ENCODE measurements around the gene NSDHL. TPM values are rescaled to one million over a fixed set of nuclear protein-coding genes. Genes with fewer than 3 reads are reported as not detected.

Gene NSDHL
- total RNA-seq, 2 donors from 2014 or later = 3.4 to 20.1 TPM

- DNase-seq = no peak
- H3K9me3 ChIP-seq = no peaks in the 10 kb centered on the region
- no peak for TF ChIP-seq CTCF (IDR thresholded peaks at IDR 0.05)
- TF ChIP-seq POLR2A (IDR thresholded peaks at IDR 0.05) = no peak
- intact Hi-C loops (cut with DNase I) = no loop called here
- H3K4me1 ChIP-seq = no peaks in the 10 kb centered on the region
- no peak for ATAC-seq
- no peaks in the 10 kb centered on the region for H3K27me3 ChIP-seq
- no peak overlapping the region for H3K27ac ChIP-seq
- H3K4me3 ChIP-seq = no peak overlapping the region
- H3K36me3 ChIP-seq (replicated peaks in 1 of 2; ENCODE audit: insufficient read depth in 1 of 2, low read depth in 2 of 2) = no peaks in the 10 kb centered on the region
- 86 to 93% methylated on average over 5 of the region's 5 CpGs for WGBS, 2 donors
These were observed 13.0 kb downstream of the NSDHL start for GRCh38 chrX:152843852-152844251.

- DNase-seq (no peak), ATAC-seq (no peak)
- Histone ChIP-seq H3K4me1 (no peaks in the 10 kb centered on the region), H3K36me3 (replicated peaks in 1 of 2; ENCODE audit: insufficient read depth in 1 of 2, low read depth in 2 of 2) (no peaks in the 10 kb centered on the region), H3K27me3 (no peaks in the 10 kb centered on the region), H3K9me3 (no peaks in the 10 kb centered on the region), H3K4me3 (no peak overlapping the region), H3K27ac (no peak overlapping the region)
- TF ChIP-seq POLR2A (IDR thresholded peaks at IDR 0.05) (no peak), CTCF (IDR thresholded peaks at IDR 0.05) (no peak)
- WGBS, 2 donors = 87% methylated on average over 5 of the region's 6 CpGs; no CpG with 5 or more reads in 1 of the 2 donors
- intact Hi-C loops (cut with DNase I) = no loop called here
These were observed 13.4 kb downstream of the NSDHL start for GRCh38 chrX:152844256-152844655.

GRCh38 chrX:152845618-152846240, 14.9 kb downstream of the NSDHL start:
- 91 to 97% methylated on average over 7 to 17 of the region's 17 CpGs for WGBS, 2 donors
- no peak for ATAC-seq
- H3K27me3 ChIP-seq = no peaks in the 10 kb centered on the region

DNA sequence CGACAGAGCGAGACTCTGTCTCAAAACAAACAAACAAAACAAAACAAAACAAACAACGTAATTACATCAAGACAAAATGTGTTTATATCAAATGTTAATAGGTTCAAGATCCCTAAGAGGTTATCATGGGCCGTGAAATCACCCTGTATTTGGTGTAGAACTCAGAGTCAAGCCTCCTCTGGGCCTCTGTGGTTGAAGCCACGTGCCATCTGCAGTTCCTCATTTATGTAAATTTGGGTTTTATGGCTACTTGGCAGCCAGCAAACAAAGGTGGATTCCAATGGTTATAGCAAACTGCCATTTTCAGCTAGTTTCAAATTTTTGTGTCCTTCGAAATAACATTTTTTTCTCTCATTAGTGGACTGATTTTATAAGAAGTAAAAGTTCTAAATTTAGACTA, 16.4 kb downstream of the NSDHL start:
- intact Hi-C loops (cut with DNase I) = no loop called here
- Histone ChIP-seq H3K36me3 (replicated peaks in 1 of 2; ENCODE audit: insufficient read depth in 1 of 2, low read depth in 2 of 2) (no peaks in the 10 kb centered on the region), H3K4me1 (no peaks in the 10 kb centered on the region), H3K27me3 (no peaks in the 10 kb centered on the region), H3K9me3 (no peaks in the 10 kb centered on the region), H3K4me3 (no peak overlapping the region), H3K27ac (no peak overlapping the region)
- TF ChIP-seq CTCF (IDR thresholded peaks at IDR 0.05) = no peak
- TF ChIP-seq POLR2A (IDR thresholded peaks at IDR 0.05) = no peak
- DNase-seq (no peak), ATAC-seq (no peak)
- WGBS, 2 donors = 88 to 89% methylated on average over 6 of the region's 6 CpGs

More at GRCh38 chrX:152845618-152846240, 14.9 kb downstream of the NSDHL start:
- no peaks in the 10 kb centered on the region for H3K9me3 ChIP-seq
- intact Hi-C loops (cut with DNase I) = no loop called here
- no peaks in the 10 kb centered on the region for H3K4me1 ChIP-seq
- DNase-seq = no peak
- H3K36me3 ChIP-seq (replicated peaks in 1 of 2; ENCODE audit: insufficient read depth in 1 of 2, low read depth in 2 of 2) = no peaks in the 10 kb centered on the region
- no peak for TF ChIP-seq POLR2A (IDR thresholded peaks at IDR 0.05)
- no peak for TF ChIP-seq CTCF (IDR thresholded peaks at IDR 0.05)
- no peak overlapping the region for H3K4me3 ChIP-seq
- no peak overlapping the region for H3K27ac ChIP-seq

GRCh38 chrX:152850465-152850864, 19.6 kb downstream of the NSDHL start:
- no peaks in the 10 kb centered on the region for H3K36me3 ChIP-seq (replicated peaks in 1 of 2; ENCODE audit: insufficient read depth in 1 of 2, low read depth in 2 of 2)
- no peak overlapping the region for H3K4me3 ChIP-seq
- DNase-seq (no peak), ATAC-seq (no peak)
- H3K9me3 ChIP-seq = no peaks in the 10 kb centered on the region
- no peak for TF ChIP-seq POLR2A (IDR thresholded peaks at IDR 0.05)
- TF ChIP-seq CTCF (IDR thresholded peaks at IDR 0.05) = no peak
- no peaks in the 10 kb centered on the region for H3K4me1 ChIP-seq
- no peak overlapping the region for H3K27ac ChIP-seq
- intact Hi-C loops (cut with DNase I) = no loop called here
- 81 to 83% methylated on average over 2 of the region's 2 CpGs for WGBS, 2 donors
- no peaks in the 10 kb centered on the region for H3K27me3 ChIP-seq
